ENCODE results near the gene PPIC. TPM values are rescaled to one million over a fixed set of nuclear protein-coding genes. Genes with fewer than 3 reads are reported as not detected.

PPIC gene
- total RNA-seq (80.4 and 91.0 TPM in 2 replicates), polyA plus RNA-seq (233 and 249 TPM in 2 replicates)

- TF ChIP-seq, protein P1, sequence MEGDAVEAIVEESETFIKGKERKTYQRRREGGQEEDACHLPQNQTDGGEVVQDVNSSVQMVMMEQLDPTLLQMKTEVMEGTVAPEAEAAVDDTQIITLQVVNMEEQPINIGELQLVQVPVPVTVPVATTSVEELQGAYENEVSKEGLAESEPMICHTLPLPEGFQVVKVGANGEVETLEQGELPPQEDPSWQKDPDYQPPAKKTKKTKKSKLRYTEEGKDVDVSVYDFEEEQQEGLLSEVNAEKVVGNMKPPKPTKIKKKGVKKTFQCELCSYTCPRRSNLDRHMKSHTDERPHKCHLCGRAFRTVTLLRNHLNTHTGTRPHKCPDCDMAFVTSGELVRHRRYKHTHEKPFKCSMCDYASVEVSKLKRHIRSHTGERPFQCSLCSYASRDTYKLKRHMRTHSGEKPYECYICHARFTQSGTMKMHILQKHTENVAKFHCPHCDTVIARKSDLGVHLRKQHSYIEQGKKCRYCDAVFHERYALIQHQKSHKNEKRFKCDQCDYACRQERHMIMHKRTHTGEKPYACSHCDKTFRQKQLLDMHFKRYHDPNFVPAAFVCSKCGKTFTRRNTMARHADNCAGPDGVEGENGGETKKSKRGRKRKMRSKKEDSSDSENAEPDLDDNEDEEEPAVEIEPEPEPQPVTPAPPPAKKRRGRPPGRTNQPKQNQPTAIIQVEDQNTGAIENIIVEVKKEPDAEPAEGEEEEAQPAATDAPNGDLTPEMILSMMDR (IDR thresholded peaks at IDR 0.05; ENCODE audit: poor library complexity): no peak
- no peak for TF ChIP-seq EZH2 (IDR thresholded peaks at IDR 0.05; ENCODE audit: borderline replicate concordance)
- TF ChIP-seq EZH2phosphoT487 (IDR thresholded peaks at IDR 0.05; ENCODE audit: low read depth, severe bottlenecking, unreplicated experiment): no peak
- WGBS (ENCODE audit: low lambda C conversion rate, missing lambda C conversion rate): under 1% methylated on average over 44 of the region's 84 CpGs
Observed at GRCh38 chr5:123036391-123037103, at the start of gene PPIC. PPIC (minus strand) TSS chr5:123036725; CDS start chr5:123036625, 100 bp downstream.

DNA sequence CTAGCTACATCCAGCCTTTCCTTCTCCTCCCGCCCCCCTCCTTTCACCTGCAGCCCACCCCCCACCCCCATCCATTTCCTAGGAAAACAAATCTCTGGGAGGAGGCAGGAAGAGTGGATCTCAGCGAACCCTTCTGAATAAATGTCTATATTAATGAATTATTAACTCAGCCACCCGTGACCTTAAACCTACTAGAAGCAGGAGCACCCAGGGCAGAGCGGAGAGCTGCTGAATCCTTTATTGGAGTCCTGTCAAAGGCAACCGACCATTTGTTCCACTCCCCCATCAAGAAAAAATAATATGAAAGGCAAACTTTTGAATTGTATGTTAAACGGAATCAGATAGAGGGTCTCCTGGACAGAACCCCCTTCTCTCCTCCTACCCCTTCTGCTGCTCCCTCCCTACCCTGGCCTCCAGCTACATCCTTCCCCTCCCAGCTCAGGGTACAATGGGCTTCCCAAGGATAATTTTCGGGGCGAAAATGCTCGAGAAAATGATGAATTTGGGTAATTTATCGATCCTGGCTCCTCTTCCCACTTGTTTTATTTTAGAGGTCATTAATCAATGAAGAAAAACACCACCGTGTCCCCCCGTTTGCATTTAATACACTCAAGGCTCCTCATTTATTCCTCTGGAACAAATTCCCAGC lies 49.2 kb upstream of the PPIC start:
- 39% methylated on average over 11 of the region's 12 CpGs for WGBS (ENCODE audit: low lambda C conversion rate, missing lambda C conversion rate)

More at GRCh38 chr5:123036391-123037103, at the start of gene PPIC:
- Histone ChIP-seq H3K4me1 (ENCODE audit: insufficient read depth) (peaks cover 9% of the 10 kb centered on the region), H3K9me2 (replicated peaks; ENCODE audit: insufficient read depth) (no peaks in the 10 kb centered on the region), H3K79me2 (peaks cover 34% of the 10 kb centered on the region), H2AFZ (peak within 1 kb of the TSS; percentile 72), H3K9me3 (ENCODE audit: low read depth) (no peaks in the 10 kb centered on the region), H3K36me3 (replicated peaks; ENCODE audit: insufficient read depth, low read depth) (no peaks in the 10 kb centered on the region), H4K20me1 (ENCODE audit: insufficient read depth, poor library complexity, severe bottlenecking) (no peaks in the 10 kb centered on the region), H3K4me3 (peak within 1 kb of the TSS; percentile 95), H3K4me2 (peak within 1 kb of the TSS; percentile 99), H3K27ac (peak within 1 kb of the TSS; percentile 96), H3K27me3 (no peaks in the 10 kb centered on the region)
- peak; percentile 93 for DNase-seq (ENCODE audit: low spot score)

DNA sequence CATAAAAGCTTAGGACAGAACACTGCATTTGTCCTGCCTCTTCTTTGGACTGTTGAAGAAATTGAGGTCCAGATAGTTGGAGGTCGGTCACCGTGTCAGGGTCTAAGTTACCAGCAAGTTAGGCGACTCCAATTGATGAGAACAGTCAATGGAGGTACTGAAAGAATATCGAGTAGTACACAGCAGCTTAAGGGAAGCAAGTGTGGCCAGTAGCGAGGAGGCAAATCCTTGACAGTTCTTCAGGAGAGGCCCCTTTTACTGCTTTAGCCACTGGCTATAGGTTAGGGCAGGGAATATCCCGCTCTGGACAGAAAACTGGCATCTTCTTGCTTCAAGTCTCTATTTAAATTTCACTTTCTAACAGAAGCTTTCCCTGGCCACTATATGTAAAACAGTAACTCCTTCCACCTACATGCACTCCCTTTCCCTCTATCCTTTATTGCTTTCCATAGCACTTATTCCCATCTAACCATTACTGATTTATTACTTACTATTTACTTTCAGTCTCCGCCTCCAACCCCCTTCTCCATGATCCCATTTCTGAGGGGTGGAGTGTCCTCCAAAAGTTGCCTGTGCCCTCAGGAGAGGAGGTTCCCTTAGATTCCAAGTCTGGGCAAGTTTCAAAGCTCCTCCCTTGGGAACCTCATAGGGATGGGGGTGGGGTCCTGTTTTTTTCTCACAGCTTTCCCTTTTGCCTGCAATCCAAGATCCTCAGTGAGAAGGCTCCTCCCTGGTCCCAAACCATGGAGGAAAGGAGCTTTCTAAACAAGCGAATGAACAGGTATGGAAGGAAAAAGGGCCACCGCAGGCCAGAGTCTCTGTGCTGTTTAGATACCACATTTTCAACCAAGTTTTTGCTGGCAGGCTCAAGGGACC lies 48.4 kb upstream of the PPIC start:
- no peak for DNase-seq (ENCODE audit: low spot score)
- H3K4me1 ChIP-seq (ENCODE audit: insufficient read depth): no peaks in the 10 kb centered on the region
- no peak overlapping the region for H3K27ac ChIP-seq
- H3K9me2 ChIP-seq (replicated peaks; ENCODE audit: insufficient read depth): no peaks in the 10 kb centered on the region
- H3K9me3 ChIP-seq (ENCODE audit: low read depth): no peaks in the 10 kb centered on the region
- 66% methylated on average over 9 of the region's 9 CpGs for WGBS (ENCODE audit: low lambda C conversion rate, missing lambda C conversion rate)
- H3K4me2 ChIP-seq: no peak overlapping the region
- H3K36me3 ChIP-seq (replicated peaks; ENCODE audit: insufficient read depth, low read depth): no peaks in the 10 kb centered on the region
- no peak overlapping the region for H3K4me3 ChIP-seq
- no peak for TF ChIP-seq EZH2 (IDR thresholded peaks at IDR 0.05; ENCODE audit: borderline replicate concordance)
- no peak for TF ChIP-seq EZH2phosphoT487 (IDR thresholded peaks at IDR 0.05; ENCODE audit: low read depth, severe bottlenecking, unreplicated experiment)
- TF ChIP-seq, protein P1 (IDR thresholded peaks at IDR 0.05; ENCODE audit: poor library complexity): no peak
- H3K27me3 ChIP-seq: peaks cover 94% of the 10 kb centered on the region
- peaks cover 4% of the 10 kb centered on the region for H3K79me2 ChIP-seq
- no peaks in the 10 kb centered on the region for H4K20me1 ChIP-seq (ENCODE audit: insufficient read depth, poor library complexity, severe bottlenecking)
- no peak overlapping the region for H2AFZ ChIP-seq

More for the DNA sequence above, 49.2 kb upstream of the PPIC start:
- Histone ChIP-seq H2AFZ (no peak overlapping the region), H3K36me3 (replicated peaks; ENCODE audit: insufficient read depth, low read depth) (no peaks in the 10 kb centered on the region), H3K4me2 (no peak overlapping the region), H3K4me1 (ENCODE audit: insufficient read depth) (no peaks in the 10 kb centered on the region), H3K9me2 (replicated peaks; ENCODE audit: insufficient read depth) (no peaks in the 10 kb centered on the region), H3K4me3 (no peak overlapping the region), H3K27ac (no peak overlapping the region), H3K79me2 (peaks cover 12% of the 10 kb centered on the region), H4K20me1 (ENCODE audit: insufficient read depth, poor library complexity, severe bottlenecking) (no peaks in the 10 kb centered on the region), H3K27me3 (peaks cover 90% of the 10 kb centered on the region), H3K9me3 (ENCODE audit: low read depth) (no peaks in the 10 kb centered on the region)
- TF ChIP-seq EZH2 (IDR thresholded peaks at IDR 0.05; ENCODE audit: borderline replicate concordance) (no peak), EZH2phosphoT487 (IDR thresholded peaks at IDR 0.05; ENCODE audit: low read depth, severe bottlenecking, unreplicated experiment) (no peak)
- TF ChIP-seq, protein P1 (IDR thresholded peaks at IDR 0.05; ENCODE audit: poor library complexity): no peak
- no peak for DNase-seq (ENCODE audit: low spot score)
